OCI-LY3 (cell line): ENCODE data around the gene TROAP.
A peak's percentile ranks its signal among the peaks of the same experiment; 100 is the strongest.

Experiments used
- H2AFZ ChIP-seq: fragments of 200-600, 300-600 bp; shearing (Covaris generic); 2 replicates; pipeline ENCODE4 v1.6.0; 2014; ENCODE audit warnings: antibody characterized with exemption, low read depth, low read length
- H3K27ac ChIP-seq: fragments of 200-600, 300-600 bp; sonication (generic); 2 replicates; pipeline ENCODE4 v1.5.1; 2014; ENCODE audit warnings: mild to moderate bottlenecking, low read length, moderate library complexity, mixed read lengths
- H3K27me3 ChIP-seq: fragments of 200-600, 300-600 bp; sonication (generic); 2 replicates; pipeline ENCODE4 v1.6.1; 2014; ENCODE audit warnings: low read depth, low read length, mixed read lengths
- H3K36me3 ChIP-seq: fragments of 200-600, 300-600 bp; sonication (generic); replicated peaks from 2 replicates; pipeline ENCODE3; 2014; ENCODE audit warnings: low read depth, low read length, mixed read lengths
- H3K4me1 ChIP-seq: fragments of 300-600, 200-600 bp; sonication (generic); 2 replicates; pipeline ENCODE4 v1.6.1; 2014; ENCODE audit warnings: low read length, mixed read lengths
- H3K4me2 ChIP-seq: fragments of 200-600, 300-600 bp; sonication (generic); 2 replicates; pipeline ENCODE4 v1.6.1; 2014; ENCODE audit warnings: low read length, mixed read lengths
- H3K4me3 ChIP-seq: fragments of 300-600, 200-600 bp; sonication (generic); 2 replicates; pipeline ENCODE4 v1.5.1; 2014; ENCODE audit warnings: antibody characterized with exemption, mild to moderate bottlenecking, low read length, moderate library complexity
- H3K79me2 ChIP-seq: fragments of 300-600, 200-600 bp; shearing (Covaris generic); 2 replicates; pipeline ENCODE4 v1.6.1; 2014; ENCODE audit warnings: mild to moderate bottlenecking, low read length, mixed read lengths
- H3K9ac ChIP-seq: fragments of 300-600, 200-600 bp; shearing (Covaris generic); 2 replicates; pipeline ENCODE4 v1.6.0; 2014; ENCODE audit warnings: mild to moderate bottlenecking, low read length, moderate library complexity
- H3K9me3 ChIP-seq: fragments of 200-600, 300-600 bp; shearing (Covaris generic); 2 replicates; pipeline ENCODE4 v1.6.1; 2014; ENCODE audit warnings: low read length, mixed read lengths; ENCODE audit not compliant: insufficient read depth
- H4K20me1 ChIP-seq: fragments of 200-600, 300-600 bp; sonication (generic); 2 replicates; pipeline ENCODE4 v1.6.1; 2016; ENCODE audit warnings: low read length, mixed read lengths; ENCODE audit not compliant: insufficient read depth
- EZH2phosphoT487 ChIP-seq: fragments of 200-600 bp; shearing (Covaris generic); IDR thresholded peaks from 2 replicates; pipeline ENCODE4 v1.6.1; 2018; ENCODE audit warnings: antibody characterized with exemption, mixed run types, low read depth
- TF ChIP-seq, protein P1 (sequence below): fragments of 200-600, 300-600 bp; sonication (generic); IDR thresholded peaks from 2 replicates; pipeline ENCODE4 v1.5.1; 2014; ENCODE audit warnings: antibody characterized with exemption, low read length, low read depth

TROAP gene

DNA sequence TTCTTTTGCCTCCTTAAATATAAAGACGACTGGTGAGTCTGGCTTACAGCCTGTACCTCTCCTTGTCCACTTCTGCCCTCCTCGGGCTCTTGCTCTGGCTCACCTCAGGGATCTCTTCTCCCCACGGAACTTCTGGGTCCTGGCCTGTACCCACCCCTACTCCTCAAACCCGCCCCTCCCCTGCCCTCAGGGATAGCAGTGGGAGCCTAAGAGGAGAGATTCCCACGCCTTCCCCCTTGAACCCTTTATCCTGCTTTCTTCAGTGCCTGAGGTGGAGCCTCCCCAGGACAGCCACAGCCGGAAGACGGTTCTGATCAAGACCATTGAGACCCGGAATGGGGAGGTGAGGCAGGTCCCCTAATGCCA, 25.4 kb upstream of the TROAP start:
- Histone ChIP-seq H4K20me1 (no peaks in the 10 kb centered on the region), H3K27me3 (no peaks in the 10 kb centered on the region), H3K4me2 (peak overlapping the region; percentile 40), H3K27ac (no peak overlapping the region), H2AFZ (no peak overlapping the region), H3K4me1 (0 out of 2 replicates have a peak, but pooled peaks cover 4% of the 10 kb centered on the region), H3K9me3 (no peaks in the 10 kb centered on the region), H3K79me2 (no peaks in the 10 kb centered on the region), H3K36me3 (no peaks in the 10 kb centered on the region), H3K4me3 (peak overlapping the region; percentile 52), H3K9ac (no peak overlapping the region)
- TF ChIP-seq, protein P1, sequence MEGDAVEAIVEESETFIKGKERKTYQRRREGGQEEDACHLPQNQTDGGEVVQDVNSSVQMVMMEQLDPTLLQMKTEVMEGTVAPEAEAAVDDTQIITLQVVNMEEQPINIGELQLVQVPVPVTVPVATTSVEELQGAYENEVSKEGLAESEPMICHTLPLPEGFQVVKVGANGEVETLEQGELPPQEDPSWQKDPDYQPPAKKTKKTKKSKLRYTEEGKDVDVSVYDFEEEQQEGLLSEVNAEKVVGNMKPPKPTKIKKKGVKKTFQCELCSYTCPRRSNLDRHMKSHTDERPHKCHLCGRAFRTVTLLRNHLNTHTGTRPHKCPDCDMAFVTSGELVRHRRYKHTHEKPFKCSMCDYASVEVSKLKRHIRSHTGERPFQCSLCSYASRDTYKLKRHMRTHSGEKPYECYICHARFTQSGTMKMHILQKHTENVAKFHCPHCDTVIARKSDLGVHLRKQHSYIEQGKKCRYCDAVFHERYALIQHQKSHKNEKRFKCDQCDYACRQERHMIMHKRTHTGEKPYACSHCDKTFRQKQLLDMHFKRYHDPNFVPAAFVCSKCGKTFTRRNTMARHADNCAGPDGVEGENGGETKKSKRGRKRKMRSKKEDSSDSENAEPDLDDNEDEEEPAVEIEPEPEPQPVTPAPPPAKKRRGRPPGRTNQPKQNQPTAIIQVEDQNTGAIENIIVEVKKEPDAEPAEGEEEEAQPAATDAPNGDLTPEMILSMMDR, result no peak
- TF ChIP-seq EZH2phosphoT487, result no peak

DNA sequence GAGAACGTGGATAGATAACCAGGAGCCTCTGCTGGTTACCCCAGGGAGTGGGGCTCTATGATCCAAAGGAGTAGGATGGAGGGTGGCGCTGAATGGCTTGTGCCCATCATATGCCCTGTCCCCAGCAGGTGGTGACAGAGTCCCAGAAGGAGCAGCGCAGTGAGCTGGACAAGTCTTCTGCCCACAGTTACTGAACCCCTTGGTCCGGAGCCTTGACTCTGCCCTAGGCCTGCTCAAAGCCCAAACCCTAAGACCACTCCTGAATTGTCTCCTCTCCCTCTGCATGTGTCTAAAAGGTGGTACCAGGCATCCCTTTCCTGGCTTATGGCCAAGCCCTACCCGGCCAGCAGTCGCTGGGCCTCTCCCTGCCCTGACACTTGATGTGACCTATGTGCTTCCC, 24.9 kb upstream of the TROAP start:
- Histone ChIP-seq H3K4me3 (no peak overlapping the region), H3K4me1 (0 out of 2 replicates have a peak, but pooled peaks cover 4% of the 10 kb centered on the region), H3K9ac (no peak overlapping the region), H3K79me2 (no peaks in the 10 kb centered on the region), H2AFZ (peak overlapping the region; percentile 61; the same call in 1 of the 2 replicates), H3K36me3 (no peaks in the 10 kb centered on the region), H3K27ac (no peak overlapping the region), H3K27me3 (no peaks in the 10 kb centered on the region), H3K4me2 (peak overlapping the region; percentile 40), H3K9me3 (no peaks in the 10 kb centered on the region), H4K20me1 (no peaks in the 10 kb centered on the region)
- TF ChIP-seq, protein P1, result peak; percentile 41
- TF ChIP-seq EZH2phosphoT487, result no peak

DNA sequence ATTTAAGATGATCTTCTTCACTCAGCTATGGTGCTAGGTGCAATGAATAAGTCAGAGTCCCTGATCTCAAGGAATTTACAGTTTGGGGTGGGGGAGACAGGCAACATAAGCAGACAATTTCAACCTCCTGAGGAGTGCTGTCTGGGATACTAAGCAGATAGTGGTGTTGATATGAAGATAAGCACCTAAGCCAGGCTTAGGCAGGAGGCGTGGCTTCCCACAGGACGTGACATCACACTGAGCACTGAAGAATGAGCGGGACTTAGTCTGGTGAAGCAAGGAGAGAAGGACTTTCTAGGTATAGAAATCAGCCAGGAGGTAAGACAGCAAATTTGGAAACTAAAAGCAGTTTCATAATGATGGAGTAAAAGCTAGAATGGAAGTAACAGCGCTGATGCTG, 21.3 kb upstream of the TROAP start:
- no peak overlapping the region for H3K9ac ChIP-seq
- H3K9me3 ChIP-seq, result no peaks in the 10 kb centered on the region
- H3K79me2 ChIP-seq, result no peaks in the 10 kb centered on the region
- H3K27ac ChIP-seq, result no peak overlapping the region
- no peak overlapping the region for H3K4me3 ChIP-seq
- H3K27me3 ChIP-seq, result no peaks in the 10 kb centered on the region
- no peaks in the 10 kb centered on the region for H4K20me1 ChIP-seq
- H3K36me3 ChIP-seq, result no peaks in the 10 kb centered on the region
- 0 out of 2 replicates have a peak, but pooled peaks cover 4% of the 10 kb centered on the region for H3K4me1 ChIP-seq
- peak overlapping the region; percentile 59 for H2AFZ ChIP-seq
- H3K4me2 ChIP-seq, result peak overlapping the region; percentile 17
- TF ChIP-seq, protein P1, result no peak
- TF ChIP-seq EZH2phosphoT487, result no peak

DNA sequence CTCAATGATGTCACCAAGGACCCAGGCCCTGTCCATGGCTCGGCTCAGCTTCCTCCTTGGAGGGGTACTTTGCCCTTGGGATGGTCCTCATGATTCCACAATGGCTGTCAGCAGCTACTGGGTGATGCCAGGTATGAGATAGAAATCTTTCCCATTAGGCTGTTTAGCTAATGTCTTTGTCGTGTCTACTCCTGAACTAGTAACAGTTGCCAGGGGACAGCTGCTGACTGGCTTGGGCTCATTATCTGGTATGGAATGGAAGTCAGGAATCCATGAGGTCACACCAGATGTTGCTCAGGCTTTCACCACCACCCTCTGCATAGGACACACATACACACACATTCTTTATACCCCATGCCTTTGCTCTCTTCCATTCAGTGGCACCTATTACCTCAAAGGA, 18.9 kb upstream of the TROAP start:
- H3K4me3 ChIP-seq, result no peak overlapping the region

More for the DNA sequence above, 18.9 kb upstream of the TROAP start:
- Histone ChIP-seq H3K4me2 (no peak overlapping the region), H4K20me1 (no peaks in the 10 kb centered on the region), H2AFZ (no peak overlapping the region), H3K79me2 (no peaks in the 10 kb centered on the region), H3K36me3 (no peaks in the 10 kb centered on the region), H3K27ac (no peak overlapping the region), H3K4me1 (no peaks in the 10 kb centered on the region), H3K9ac (no peak overlapping the region), H3K9me3 (no peaks in the 10 kb centered on the region), H3K27me3 (no peaks in the 10 kb centered on the region)
- TF ChIP-seq, protein P1, result no peak
- no peak for TF ChIP-seq EZH2phosphoT487
